ENCODE measurements around the gene STK32A. TPM values are rescaled to one million over a fixed set of nuclear protein-coding genes. Genes with fewer than 3 reads are reported as not detected.
"Not testable (repeated sequence)": the region's sequence is repeated elsewhere in the genome, so short reads cannot be mapped to it uniquely, and the experiment has no call there.

STK32A gene
- polyA plus RNA-seq, 1 donor = 23.9 TPM

DNA sequence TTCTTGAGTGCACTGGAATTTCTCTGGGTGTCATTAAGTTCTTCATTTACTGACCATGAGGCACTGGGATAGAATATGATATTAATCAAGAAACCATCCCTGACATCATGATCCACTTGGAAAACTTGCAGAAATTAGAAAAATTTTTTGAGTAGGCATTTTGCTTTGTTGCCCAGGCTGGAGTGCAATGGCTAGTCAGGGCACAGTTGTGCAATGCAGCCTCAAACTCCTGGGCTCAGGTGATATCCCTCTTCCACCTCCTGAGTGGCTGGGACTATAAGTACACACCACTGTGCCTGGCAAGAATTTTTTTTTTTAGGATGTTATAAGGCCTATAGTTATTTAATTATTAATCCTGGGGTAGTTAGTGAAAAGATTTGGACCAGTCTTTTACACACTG lies 106.5 kb downstream of the STK32A start:
- no peak for DNase-seq

DNA sequence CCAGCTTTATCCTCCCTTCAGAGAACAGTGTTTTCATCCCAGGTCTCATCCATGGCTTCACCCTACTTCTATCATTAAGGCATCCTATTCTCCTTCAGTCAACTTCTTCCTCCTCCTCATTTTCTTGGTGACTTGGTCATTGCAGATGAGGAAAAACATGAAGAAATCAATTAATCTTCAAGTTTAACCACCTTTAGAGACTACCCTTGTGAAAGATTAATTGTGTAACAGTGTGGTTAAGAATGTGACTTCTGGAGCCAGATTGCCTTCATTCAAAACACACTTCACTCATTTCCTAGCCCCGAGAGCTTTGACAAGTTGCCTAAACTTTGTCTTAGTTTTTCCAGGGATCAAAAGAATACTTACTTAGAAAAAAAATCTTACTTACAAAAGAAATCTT lies 110.0 kb downstream of the STK32A start:
- DNase-seq = no peak

DNA sequence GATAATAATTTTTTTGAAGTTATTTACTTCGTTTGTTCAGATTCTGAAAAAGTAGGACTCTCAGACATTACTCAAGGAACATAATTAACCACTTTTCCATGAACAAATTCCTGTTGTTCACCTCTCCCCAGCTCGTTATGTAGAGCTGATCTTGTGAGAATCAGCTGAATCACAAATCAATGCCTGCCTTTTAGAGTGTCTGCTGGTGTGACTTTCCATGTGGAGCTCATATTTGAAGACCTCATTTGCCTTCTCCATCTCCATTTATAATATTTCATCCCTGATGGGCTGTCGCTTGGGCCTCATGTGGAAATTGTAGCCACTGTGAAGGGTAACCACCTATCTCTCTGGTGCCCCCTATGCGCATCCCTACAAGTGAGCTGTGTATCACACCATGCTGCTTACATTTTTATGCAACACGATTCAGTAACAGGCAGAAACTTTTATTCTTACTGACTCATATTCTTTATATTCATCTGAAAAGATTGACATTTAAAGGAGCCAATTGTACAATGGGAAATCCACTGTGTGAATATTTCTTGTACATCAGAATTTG lies 111.3 kb downstream of the STK32A start:
- no peak for DNase-seq

GRCh38 chr5:147348046-147348445 lies 113.2 kb downstream of the STK32A start:
- DNase-seq = no peak

GRCh38 chr5:147348451-147348850 lies 113.6 kb downstream of the STK32A start:
- DNase-seq = no peak

GRCh38 chr5:147349241-147349640 lies 114.4 kb downstream of the STK32A start:
- no peak for DNase-seq

DNA sequence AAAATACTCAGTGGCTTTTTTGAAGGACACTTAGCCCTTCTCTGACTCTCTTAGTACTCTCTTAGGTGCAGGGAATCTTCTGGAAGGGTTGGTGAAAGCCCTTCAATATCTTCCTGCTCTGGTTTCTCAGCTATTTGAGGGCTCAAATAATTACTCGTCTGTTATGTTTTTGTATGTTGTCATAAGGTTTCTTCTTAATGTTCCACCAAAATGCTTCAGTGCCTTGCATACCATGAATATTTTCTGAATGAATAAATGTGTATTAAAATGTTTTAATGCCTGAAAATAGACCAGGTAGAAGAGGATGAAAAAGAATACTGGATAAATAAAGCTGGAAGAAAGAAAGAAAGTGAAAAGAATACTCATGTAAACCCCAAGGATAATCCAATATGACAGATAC lies 124.3 kb downstream of the STK32A start:
- no peak for DNase-seq

GRCh38 chr5:147359581-147359980 lies 124.8 kb downstream of the STK32A start:
- DNase-seq = no peak

DNA sequence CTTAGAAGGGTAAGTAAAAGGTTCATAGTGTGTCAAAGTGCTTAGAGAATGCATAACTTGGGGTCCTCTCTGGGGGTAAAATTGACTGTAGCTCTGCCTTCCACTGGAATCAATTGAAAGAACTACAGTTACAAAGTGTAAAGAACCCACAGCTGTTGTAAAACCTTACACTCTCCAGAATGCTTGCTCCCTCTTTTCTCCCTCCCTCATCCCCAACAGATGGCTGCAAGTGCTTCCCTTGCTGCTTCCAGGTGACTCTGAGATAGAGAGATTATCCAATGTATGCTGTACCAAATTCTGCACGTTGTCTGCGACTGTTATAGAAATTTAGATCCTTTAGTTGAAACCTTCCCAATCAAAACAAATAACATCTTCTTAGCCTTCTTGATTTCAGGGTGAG lies 126.0 kb downstream of the STK32A start:
- no peak for DNase-seq

DNA sequence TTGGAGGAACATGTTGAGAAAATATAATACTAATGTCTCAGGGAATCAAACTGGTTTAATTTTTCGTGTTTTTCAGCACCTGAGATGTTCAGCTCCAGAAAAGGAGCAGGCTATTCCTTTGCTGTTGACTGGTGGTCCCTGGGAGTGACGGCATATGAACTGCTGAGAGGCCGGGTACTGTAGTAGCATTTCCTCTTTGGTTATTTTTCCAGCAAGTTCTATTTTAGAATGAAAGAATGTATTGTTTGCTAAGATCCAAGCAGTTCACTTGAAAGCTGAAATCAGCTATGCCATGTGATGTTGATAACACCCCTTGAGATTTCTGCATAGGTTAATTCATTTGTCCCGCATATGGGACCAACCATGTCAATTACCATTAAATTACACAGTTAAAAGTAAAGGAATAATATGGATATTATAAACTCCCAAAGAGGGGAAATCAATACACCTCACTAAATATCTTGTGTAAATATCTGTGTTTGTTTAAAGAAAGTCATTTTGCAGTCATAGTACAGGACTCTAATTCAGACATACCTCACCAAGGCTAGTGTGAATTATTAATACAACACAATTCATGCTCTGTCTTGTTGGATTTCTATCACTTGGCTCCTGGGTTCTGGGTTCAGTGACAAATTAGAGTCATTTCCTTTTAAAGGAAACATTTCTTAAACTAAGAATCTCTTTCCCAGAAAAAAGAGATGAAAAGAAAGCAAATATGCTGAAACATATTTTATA lies 126.8 kb downstream of the STK32A start:
- DNase-seq = no peak

DNA sequence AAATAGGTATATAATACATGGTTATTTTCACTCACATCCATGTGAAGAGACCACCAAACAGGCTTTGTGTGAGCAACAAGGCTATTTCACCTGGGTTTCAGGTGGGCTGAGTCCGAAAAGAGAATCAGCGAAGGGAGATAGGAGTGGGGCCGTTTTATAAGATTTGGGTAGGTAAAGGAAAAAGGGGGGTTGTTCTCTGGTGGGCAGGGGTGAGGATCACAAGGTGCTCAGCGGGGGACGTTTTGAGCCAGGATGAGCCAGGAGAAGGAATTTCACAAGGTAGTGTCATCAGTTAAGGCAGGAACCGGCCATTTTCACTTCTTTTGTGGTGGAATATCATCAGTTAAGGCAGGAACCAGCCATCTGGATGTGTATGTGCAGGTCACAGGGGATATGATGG lies 132.6 kb downstream of the STK32A start:
- not testable (repeated sequence) for DNase-seq

DNA sequence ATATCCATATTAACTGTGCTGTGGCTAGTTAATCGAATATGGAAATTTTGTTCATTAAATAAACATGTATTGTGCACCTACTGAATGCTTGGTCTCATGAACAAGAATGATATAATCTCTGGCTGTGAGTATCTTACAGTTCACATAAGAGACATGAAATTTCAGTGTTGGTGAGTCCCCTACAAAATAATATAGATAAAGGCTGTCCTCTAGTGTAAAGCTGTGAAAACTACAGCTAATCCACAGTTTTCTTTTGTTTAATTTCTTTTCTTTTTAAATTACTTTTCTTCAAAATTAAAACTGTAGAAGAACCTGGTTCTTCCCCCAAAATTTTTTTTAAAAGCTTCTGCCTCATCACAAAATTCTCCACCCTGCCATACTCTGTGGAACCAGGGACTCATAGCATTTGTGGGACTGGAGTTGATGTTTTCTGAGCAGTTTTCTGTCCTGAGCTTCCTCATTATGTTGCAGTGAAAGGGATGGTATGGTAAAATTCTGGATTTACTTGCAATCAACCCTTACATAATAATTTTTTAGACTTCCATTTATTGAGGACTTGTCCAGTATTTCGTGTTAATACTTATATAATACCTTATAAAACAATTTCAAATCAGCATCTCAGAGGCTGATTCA lies 135.0 kb downstream of the STK32A start:
- DNase-seq = no peak

GRCh38 chr5:147371290-147371689 lies 136.5 kb downstream of the STK32A start:
- DNase-seq = no peak

DNA sequence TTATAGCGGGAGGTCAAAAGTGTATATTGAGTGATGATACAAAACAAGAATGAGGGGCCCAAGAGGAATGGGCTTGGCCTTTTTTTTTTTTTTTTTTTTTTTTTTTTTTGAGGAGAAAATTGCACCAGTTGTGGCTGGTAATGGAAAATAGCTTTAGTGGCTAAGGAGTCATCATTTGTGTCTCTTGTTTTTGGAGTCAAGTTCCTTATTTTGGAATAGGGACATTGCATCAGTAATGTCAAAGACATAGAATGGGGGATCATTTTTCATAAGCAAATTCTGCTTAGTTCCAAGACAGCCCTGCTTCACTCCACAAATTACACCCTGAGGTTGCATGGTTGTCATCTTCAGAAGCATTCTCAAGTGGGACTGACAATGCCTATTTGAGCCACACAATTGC lies 137.4 kb downstream of the STK32A start:
- no peak for DNase-seq

DNA sequence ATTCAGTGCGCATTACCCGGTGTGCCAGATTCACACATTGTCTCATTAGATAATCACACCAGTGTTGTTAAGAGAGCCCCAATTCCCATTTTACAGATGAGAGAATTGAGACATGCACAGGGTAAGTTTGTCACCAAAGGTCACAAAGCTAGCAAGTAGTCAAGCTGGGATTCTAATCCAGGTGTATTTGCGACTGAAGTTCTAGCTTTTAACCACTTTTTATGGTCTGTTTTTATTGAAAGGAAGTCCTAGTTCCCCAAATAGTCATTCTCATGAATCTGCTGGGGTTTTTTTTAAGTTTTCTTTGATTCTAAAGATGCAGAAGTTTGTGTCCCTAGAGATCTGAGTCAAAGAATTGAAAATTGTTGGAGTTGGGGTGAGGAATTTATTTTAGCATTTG lies 138.5 kb downstream of the STK32A start:
- DNase-seq = no peak

- no peak for DNase-seq
Measured at GRCh38 chr5:147375151-147375550, 140.3 kb downstream of the STK32A start.

GRCh38 chr5:147377682-147378081 lies 142.9 kb downstream of the STK32A start:
- DNase-seq = no peak

DNA sequence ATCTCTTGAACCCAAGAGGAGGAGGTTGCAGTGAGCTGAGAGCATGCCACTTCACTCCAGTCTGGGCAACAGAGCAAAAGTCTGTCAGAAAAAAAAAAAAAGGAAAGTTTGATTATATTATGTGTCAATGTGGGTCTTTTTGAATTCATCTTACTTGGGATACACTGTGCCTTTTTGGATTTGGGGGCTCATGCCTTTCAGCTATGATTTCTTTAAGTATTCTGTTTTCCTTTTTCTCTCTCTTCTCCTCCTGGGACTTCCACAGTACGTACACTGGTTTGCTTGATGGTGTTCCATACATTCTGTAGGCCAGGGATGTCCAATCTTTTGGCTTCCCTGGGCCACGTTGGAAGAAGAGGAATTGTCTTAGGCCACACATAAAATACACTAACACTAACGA lies 146.7 kb downstream of the STK32A start:
- DNase-seq = no peak

DNA sequence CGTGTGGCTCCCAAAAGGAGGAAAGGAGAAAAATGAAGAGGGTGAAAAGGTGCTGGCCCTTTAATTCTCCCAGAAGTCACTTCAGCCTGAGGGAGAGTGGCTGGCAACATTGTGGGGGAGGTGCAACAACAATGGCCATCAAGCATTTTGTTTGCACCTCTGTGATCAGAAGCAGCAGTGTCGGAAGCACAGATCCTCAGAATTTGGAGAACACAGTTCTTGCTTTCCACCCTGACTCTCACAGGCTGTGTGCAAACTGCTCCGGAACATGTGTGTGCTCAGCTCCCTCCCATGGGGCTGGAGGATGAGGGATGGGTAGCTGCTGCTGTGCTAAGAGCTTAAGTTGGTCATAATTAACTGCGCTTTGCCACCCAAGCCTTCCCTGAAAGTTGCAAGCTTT lies 147.9 kb downstream of the STK32A start:
- no peak for DNase-seq

GRCh38 chr5:147384346-147385193 lies 149.7 kb downstream of the STK32A start:
- DNase-seq = no peak

- no peak for DNase-seq
Measured at GRCh38 chr5:147387109-147387508, 152.3 kb downstream of the STK32A start.

GRCh38 chr5:147388184-147389108 lies 153.6 kb downstream of the STK32A start:
- no peak for DNase-seq

Measured in left kidney (tissue), 2 donors.